ENCODE data around the gene COMMD7.
"Not testable (repeated sequence)": the region's sequence is repeated elsewhere in the genome, so short reads cannot be mapped to it uniquely, and the experiment has no call there.

Gene COMMD7

GRCh38 chr20:32741151-32741550 lies 2.1 kb downstream of the COMMD7 start:
- no peak overlapping the region for H4K8ac ChIP-seq (ENCODE audit: low read depth, low read length)
- no peak overlapping the region for H3K18ac ChIP-seq (ENCODE audit: low read length)
- H3K79me2 ChIP-seq (ENCODE audit: control insufficient read depth, insufficient read depth, low read length): peaks cover 14% of the 10 kb centered on the region
- H3K27me3 ChIP-seq (ENCODE audit: insufficient read depth, low read length, poor library complexity): no peaks in the 10 kb centered on the region
- H2AK5ac ChIP-seq (ENCODE audit: low read length): no peak overlapping the region
- H2BK5ac ChIP-seq (ENCODE audit: low read length): no peak overlapping the region
- H3K4me1 ChIP-seq (ENCODE audit: control insufficient read depth, low read depth, low read length): peaks cover 5% of the 10 kb centered on the region
- H2BK15ac ChIP-seq (replicated peaks; ENCODE audit: low read depth): no peak overlapping the region
- H3K4me3 ChIP-seq (ENCODE audit: low read length): no peak overlapping the region
- H3K27ac ChIP-seq (ENCODE audit: low read depth, low read length): no peak overlapping the region
- H2BK120ac ChIP-seq (ENCODE audit: low read depth, low read length): no peak overlapping the region
- WGBS (ENCODE audit: extremely low coverage, insufficient coverage, low lambda C conversion rate): no CpG with 5 or more reads among the region's 5 CpGs
- no peak for DNase-seq
- no peak overlapping the region for H3K9ac ChIP-seq (ENCODE audit: low read length)
- no peak overlapping the region for H3K4ac ChIP-seq (ENCODE audit: low read depth, low read length)
- H3K23ac ChIP-seq (ENCODE audit: low read length): no peak overlapping the region
- H3K36me3 ChIP-seq (ENCODE audit: control insufficient read depth, insufficient read depth, low read length): no peaks in the 10 kb centered on the region
- H4K5ac ChIP-seq (ENCODE audit: low read length): no peak overlapping the region
- H3K56ac ChIP-seq (ENCODE audit: low read length): no peak overlapping the region
- H3K79me1 ChIP-seq (ENCODE audit: low read length): no peaks in the 10 kb centered on the region
- no peak overlapping the region for H3K4me2 ChIP-seq (ENCODE audit: low read length)

GRCh38 chr20:32737371-32738223 lies 5.7 kb downstream of the COMMD7 start:
- Histone ChIP-seq H4K5ac (ENCODE audit: low read length) (no peak overlapping the region), H3K9ac (ENCODE audit: low read length) (no peak overlapping the region), H3K27me3 (ENCODE audit: insufficient read depth, low read length, poor library complexity) (no peaks in the 10 kb centered on the region), H3K4me1 (ENCODE audit: control insufficient read depth, low read depth, low read length) (no peaks in the 10 kb centered on the region), H2BK15ac (replicated peaks; ENCODE audit: low read depth) (no peak overlapping the region), H3K4me3 (ENCODE audit: low read length) (no peak overlapping the region), H3K36me3 (ENCODE audit: control insufficient read depth, insufficient read depth, low read length) (no peaks in the 10 kb centered on the region), H2AK5ac (ENCODE audit: low read length) (no peak overlapping the region), H3K4me2 (ENCODE audit: low read length) (no peak overlapping the region), H3K23ac (ENCODE audit: low read length) (no peak overlapping the region), H2BK5ac (ENCODE audit: low read length) (no peak overlapping the region), H2BK120ac (ENCODE audit: low read depth, low read length) (no peak overlapping the region), H4K8ac (ENCODE audit: low read depth, low read length) (peak overlapping the region; percentile 86), H3K18ac (ENCODE audit: low read length) (no peak overlapping the region), H3K4ac (ENCODE audit: low read depth, low read length) (peak overlapping the region; percentile 16), H3K56ac (ENCODE audit: low read length) (no peak overlapping the region), H3K27ac (ENCODE audit: low read depth, low read length) (no peak overlapping the region), H3K79me1 (ENCODE audit: low read length) (no peaks in the 10 kb centered on the region), H3K79me2 (ENCODE audit: control insufficient read depth, insufficient read depth, low read length) (peaks cover 14% of the 10 kb centered on the region)
- no peak for DNase-seq
- no CpG with 5 or more reads among the region's 7 CpGs for WGBS (ENCODE audit: extremely low coverage, insufficient coverage, low lambda C conversion rate)

GRCh38 chr20:32731882-32732266 lies 11.4 kb downstream of the COMMD7 start:
- Histone ChIP-seq H3K23ac (ENCODE audit: low read length) (no peak overlapping the region), H4K8ac (ENCODE audit: low read depth, low read length) (no peak overlapping the region)
- WGBS (ENCODE audit: extremely low coverage, insufficient coverage, low lambda C conversion rate): no CpG with 5 or more reads among the region's 4 CpGs

GRCh38 chr20:32729334-32729733 lies 13.9 kb downstream of the COMMD7 start:
- H3K56ac ChIP-seq (ENCODE audit: low read length); DNase-seq; H3K23ac ChIP-seq (ENCODE audit: low read length); H4K8ac ChIP-seq (ENCODE audit: low read depth, low read length); H3K4me2 ChIP-seq (ENCODE audit: low read length); H2BK5ac ChIP-seq (ENCODE audit: low read length); H3K4me3 ChIP-seq (ENCODE audit: low read length); H2BK15ac ChIP-seq (replicated peaks; ENCODE audit: low read depth); H2AK5ac ChIP-seq (ENCODE audit: low read length); H3K27me3 ChIP-seq (ENCODE audit: insufficient read depth, low read length, poor library complexity); H2BK120ac ChIP-seq (ENCODE audit: low read depth, low read length); H3K36me3 ChIP-seq (ENCODE audit: control insufficient read depth, insufficient read depth, low read length); H3K4ac ChIP-seq (ENCODE audit: low read depth, low read length); H3K27ac ChIP-seq (ENCODE audit: low read depth, low read length); H3K4me1 ChIP-seq (ENCODE audit: control insufficient read depth, low read depth, low read length); H4K5ac ChIP-seq (ENCODE audit: low read length); H3K79me1 ChIP-seq (ENCODE audit: low read length); H3K9ac ChIP-seq (ENCODE audit: low read length); H3K79me2 ChIP-seq (ENCODE audit: control insufficient read depth, insufficient read depth, low read length); H3K18ac ChIP-seq (ENCODE audit: low read length): not testable (repeated sequence)
- WGBS (ENCODE audit: extremely low coverage, insufficient coverage, low lambda C conversion rate): no CpG with 5 or more reads among the region's 5 CpGs

More at GRCh38 chr20:32731882-32732266, 11.4 kb downstream of the COMMD7 start:
- H3K79me2 ChIP-seq (ENCODE audit: control insufficient read depth, insufficient read depth, low read length): no peaks in the 10 kb centered on the region
- no peak for DNase-seq
- H3K9ac ChIP-seq (ENCODE audit: low read length): no peak overlapping the region
- no peaks in the 10 kb centered on the region for H3K27me3 ChIP-seq (ENCODE audit: insufficient read depth, low read length, poor library complexity)
- no peak overlapping the region for H3K4me2 ChIP-seq (ENCODE audit: low read length)
- no peak overlapping the region for H4K5ac ChIP-seq (ENCODE audit: low read length)
- H3K4me3 ChIP-seq (ENCODE audit: low read length): no peak overlapping the region
- peak overlapping the region; percentile 52 for H3K18ac ChIP-seq (ENCODE audit: low read length)
- peak overlapping the region; percentile 17 for H3K4ac ChIP-seq (ENCODE audit: low read depth, low read length)
- peaks cover 7% of the 10 kb centered on the region for H3K4me1 ChIP-seq (ENCODE audit: control insufficient read depth, low read depth, low read length)
- H3K79me1 ChIP-seq (ENCODE audit: low read length): no peaks in the 10 kb centered on the region
- H2BK5ac ChIP-seq (ENCODE audit: low read length): no peak overlapping the region
- H3K56ac ChIP-seq (ENCODE audit: low read length): peak overlapping the region; percentile 17
- H2BK120ac ChIP-seq (ENCODE audit: low read depth, low read length): no peak overlapping the region
- no peak overlapping the region for H2AK5ac ChIP-seq (ENCODE audit: low read length)
- H3K27ac ChIP-seq (ENCODE audit: low read depth, low read length): no peak overlapping the region
- H3K36me3 ChIP-seq (ENCODE audit: control insufficient read depth, insufficient read depth, low read length): peaks cover 6% of the 10 kb centered on the region
- no peak overlapping the region for H2BK15ac ChIP-seq (replicated peaks; ENCODE audit: low read depth)

GRCh38 chr20:32728435-32728834 lies 14.8 kb downstream of the COMMD7 start:
- not testable (repeated sequence) for H3K4me1 ChIP-seq (ENCODE audit: control insufficient read depth, low read depth, low read length); H2AK5ac ChIP-seq (ENCODE audit: low read length); H3K36me3 ChIP-seq (ENCODE audit: control insufficient read depth, insufficient read depth, low read length); H3K27ac ChIP-seq (ENCODE audit: low read depth, low read length); H3K79me2 ChIP-seq (ENCODE audit: control insufficient read depth, insufficient read depth, low read length); H3K56ac ChIP-seq (ENCODE audit: low read length); H3K4me2 ChIP-seq (ENCODE audit: low read length); H3K23ac ChIP-seq (ENCODE audit: low read length); DNase-seq; H3K18ac ChIP-seq (ENCODE audit: low read length); H2BK120ac ChIP-seq (ENCODE audit: low read depth, low read length); H2BK5ac ChIP-seq (ENCODE audit: low read length); H4K8ac ChIP-seq (ENCODE audit: low read depth, low read length); H3K79me1 ChIP-seq (ENCODE audit: low read length); H3K27me3 ChIP-seq (ENCODE audit: insufficient read depth, low read length, poor library complexity); H2BK15ac ChIP-seq (replicated peaks; ENCODE audit: low read depth); H3K9ac ChIP-seq (ENCODE audit: low read length); H4K5ac ChIP-seq (ENCODE audit: low read length); H3K4me3 ChIP-seq (ENCODE audit: low read length); H3K4ac ChIP-seq (ENCODE audit: low read depth, low read length)
- WGBS (ENCODE audit: extremely low coverage, insufficient coverage, low lambda C conversion rate): no CpG with 5 or more reads among the region's 6 CpGs

GRCh38 chr20:32727683-32728082 lies 15.6 kb downstream of the COMMD7 start:
- Histone ChIP-seq H3K79me1 (ENCODE audit: low read length) (no peaks in the 10 kb centered on the region), H2BK120ac (ENCODE audit: low read depth, low read length) (no peak overlapping the region), H3K4me1 (ENCODE audit: control insufficient read depth, low read depth, low read length) (peaks cover 7% of the 10 kb centered on the region), H3K4ac (ENCODE audit: low read depth, low read length) (no peak overlapping the region), H3K27me3 (ENCODE audit: insufficient read depth, low read length, poor library complexity) (no peaks in the 10 kb centered on the region), H3K27ac (ENCODE audit: low read depth, low read length) (no peak overlapping the region), H3K4me3 (ENCODE audit: low read length) (no peak overlapping the region), H3K56ac (ENCODE audit: low read length) (no peak overlapping the region), H3K9ac (ENCODE audit: low read length) (no peak overlapping the region), H3K79me2 (ENCODE audit: control insufficient read depth, insufficient read depth, low read length) (no peaks in the 10 kb centered on the region), H4K8ac (ENCODE audit: low read depth, low read length) (no peak overlapping the region), H3K4me2 (ENCODE audit: low read length) (no peak overlapping the region), H3K23ac (ENCODE audit: low read length) (no peak overlapping the region), H2AK5ac (ENCODE audit: low read length) (no peak overlapping the region), H2BK5ac (ENCODE audit: low read length) (no peak overlapping the region), H4K5ac (ENCODE audit: low read length) (no peak overlapping the region), H2BK15ac (replicated peaks; ENCODE audit: low read depth) (no peak overlapping the region), H3K18ac (ENCODE audit: low read length) (no peak overlapping the region), H3K36me3 (ENCODE audit: control insufficient read depth, insufficient read depth, low read length) (peaks cover 6% of the 10 kb centered on the region)
- WGBS (ENCODE audit: extremely low coverage, insufficient coverage, low lambda C conversion rate): no CpG with 5 or more reads among the region's 7 CpGs
- peak; percentile 48 for DNase-seq

Measured in mesendoderm (in vitro differentiated cells).